ENCODE results near the gene MTNR1B.

MTNR1B gene

GRCh38 chr11:92977401-92977800 lies 8.0 kb downstream of the MTNR1B start:
- in situ Hi-C loops (cut with MboI; ENCODE audit: low sequenced_read_pairs): no loop called here

GRCh38 chr11:92978271-92979111 lies 9.0 kb downstream of the MTNR1B start:
- in situ Hi-C loops (cut with MboI; ENCODE audit: low sequenced_read_pairs): no loop called here

GRCh38 chr11:92979176-92979575 lies 9.7 kb downstream of the MTNR1B start:
- in situ Hi-C loops (cut with MboI; ENCODE audit: low sequenced_read_pairs): no loop called here

- in situ Hi-C loops (cut with MboI; ENCODE audit: low sequenced_read_pairs): no loop called here
Observed at GRCh38 chr11:92980312-92980711, 10.9 kb downstream of the MTNR1B start.

- in situ Hi-C loops (cut with MboI; ENCODE audit: low sequenced_read_pairs): no loop called here
Observed at GRCh38 chr11:92981508-92982043, 12.1 kb downstream of the MTNR1B start.

- in situ Hi-C loops (cut with MboI; ENCODE audit: low sequenced_read_pairs): no loop called here
Observed at GRCh38 chr11:92986585-92986984, 17.1 kb downstream of the MTNR1B start.

- in situ Hi-C loops (cut with MboI; ENCODE audit: low sequenced_read_pairs): no loop called here
Observed at GRCh38 chr11:92993004-92993403, 23.6 kb downstream of the MTNR1B start.

GRCh38 chr11:93000511-93001476 lies 31.3 kb downstream of the MTNR1B start:
- in situ Hi-C loops (cut with MboI; ENCODE audit: low sequenced_read_pairs): no loop called here

GRCh38 chr11:93001806-93002205 lies 32.4 kb downstream of the MTNR1B start:
- in situ Hi-C loops (cut with MboI; ENCODE audit: low sequenced_read_pairs): no loop called here

- in situ Hi-C loops (cut with MboI; ENCODE audit: low sequenced_read_pairs): no loop called here
Observed at GRCh38 chr11:93002380-93002779, 32.9 kb downstream of the MTNR1B start.

GRCh38 chr11:93005239-93005638 lies 35.8 kb downstream of the MTNR1B start:
- in situ Hi-C loops (cut with MboI; ENCODE audit: low sequenced_read_pairs): no loop called here

- in situ Hi-C loops (cut with MboI; ENCODE audit: low sequenced_read_pairs): no loop called here
Observed at GRCh38 chr11:93013646-93014045, 44.2 kb downstream of the MTNR1B start.

GRCh38 chr11:93016595-93016994 lies 47.1 kb downstream of the MTNR1B start:
- in situ Hi-C loops (cut with MboI; ENCODE audit: low sequenced_read_pairs): no loop called here

- in situ Hi-C loops (cut with MboI; ENCODE audit: low sequenced_read_pairs): no loop called here
Observed at GRCh38 chr11:93017821-93018690, 48.6 kb downstream of the MTNR1B start.

- in situ Hi-C loops (cut with MboI; ENCODE audit: low sequenced_read_pairs): no loop called here
Observed at GRCh38 chr11:93020248-93021046, 51.0 kb downstream of the MTNR1B start.

GRCh38 chr11:93024369-93024768 lies 54.9 kb downstream of the MTNR1B start:
- in situ Hi-C loops (cut with MboI; ENCODE audit: low sequenced_read_pairs): no loop called here

- in situ Hi-C loops (cut with MboI; ENCODE audit: low sequenced_read_pairs): no loop called here
Observed at GRCh38 chr11:93025558-93026255, 56.3 kb downstream of the MTNR1B start.

GRCh38 chr11:93028960-93029522 lies 59.6 kb downstream of the MTNR1B start:
- in situ Hi-C loops (cut with MboI; ENCODE audit: low sequenced_read_pairs): no loop called here

GRCh38 chr11:93031386-93031785 lies 61.9 kb downstream of the MTNR1B start:
- in situ Hi-C loops (cut with MboI; ENCODE audit: low sequenced_read_pairs): no loop called here

All from hTERT RPE-1 (cell line).